22Rv1 (cell line): ENCODE measurements around the gene PPM1G.

Experiments
- CTCF ChIP-seq: fragments of 450-650 bp; IDR thresholded peaks from 2 replicates; pipeline ENCODE4 v1.5.1; 2017; ENCODE audit warnings: mild to moderate bottlenecking
- ZFX ChIP-seq: fragments of 450-650 bp; IDR thresholded peaks from 2 replicates; pipeline ENCODE4 v1.6.1; 2017; ENCODE audit warnings: antibody characterized with exemption, borderline replicate concordance

- no peak for TF ChIP-seq CTCF
- TF ChIP-seq ZFX = no peak
Measured at GRCh38 chr2:27428978-27429541, 19.7 kb upstream of the PPM1G start.
